Caco-2 (cell line): ENCODE data around the gene AHCYL2. TPM values are rescaled to one million over a fixed set of nuclear protein-coding genes. Genes with fewer than 3 reads are reported as not detected.
A peak's percentile ranks its signal among the peaks of the same experiment; 100 is the strongest.
"Not testable (repeated sequence)": the region's sequence is repeated elsewhere in the genome, so short reads cannot be mapped to it uniquely, and the experiment has no call there.

ENCODE experiments used
- BruUV-seq: library from RNA; stranded (reverse); fragments of 400-500 nt; replicated peaks from 2 replicates; lab custom pipeline; 2021; lab: Mats Ljungman, UMichigan
- CTCF ChIA-PET: fragments of 300-600 bp; sonication (Branson Sonifier 250); formaldehyde crosslinking; loops from one replicate; lab custom pipeline; 2022; ENCODE audit warnings: antibody characterized with exemption; lab: Charles Lee
- POLR2A ChIA-PET: fragments of 300-600 bp; sonication (Branson Sonifier 250); formaldehyde crosslinking; loops from one replicate; lab custom pipeline; 2022; ENCODE audit warnings: antibody characterized with exemption; lab: Charles Lee
- DNase-seq, 2 experiments: peaks; one replicate each; pipeline versions ENCODE4 v3.0.0 to v3.0.0-alpha.2; 2020 to 2022
- H3K27me3 ChIP-seq: replicated peaks from 2 replicates; pipeline ENCODE4 v1.6.0; 2011; ENCODE audit warnings: low read length; ENCODE audit not compliant: control insufficient read depth, insufficient read depth
- H3K36me3 ChIP-seq: 2 replicates; pipeline ENCODE4 v1.5.1; 2011; ENCODE audit warnings: low read length; ENCODE audit not compliant: control insufficient read depth, insufficient read depth
- H3K4me1 ChIP-seq: fragments of 250-450 bp; sonication (Bioruptor Pico); 2 replicates; pipeline ENCODE4 v1.5.1; 2020; ENCODE audit warnings: mild to moderate bottlenecking
- H3K4me3 ChIP-seq: 2 replicates; pipeline ENCODE4 v1.5.1; 2011; ENCODE audit warnings: low read depth, mild to moderate bottlenecking, control low read depth, low read length
- H3K9me3 ChIP-seq: fragments of 250-450 bp; sonication (Bioruptor Pico); 2 replicates; pipeline ENCODE4 v1.5.1; 2020; ENCODE audit warnings: mild to moderate bottlenecking, moderate library complexity
- H3K27ac Mint-ChIP-seq: one replicate; pipeline ENCODE4 v1.8.0; 2022; ENCODE audit warnings: mixed read lengths; ENCODE audit not compliant: unreplicated experiment
- H3K27me3 Mint-ChIP-seq: one replicate; pipeline ENCODE4 v1.8.0; 2022; ENCODE audit warnings: mixed read lengths; ENCODE audit not compliant: insufficient read depth, unreplicated experiment
- H3K36me3 Mint-ChIP-seq: one replicate; pipeline ENCODE4 v1.8.0; 2022; ENCODE audit warnings: mild to moderate bottlenecking, mixed read lengths; ENCODE audit not compliant: insufficient read depth, unreplicated experiment
- H3K4me1 Mint-ChIP-seq: one replicate; pipeline ENCODE4 v1.8.0; 2022; ENCODE audit warnings: low read depth, mixed read lengths; ENCODE audit not compliant: unreplicated experiment
- H3K4me3 Mint-ChIP-seq: one replicate; pipeline ENCODE4 v1.8.0; 2022; ENCODE audit warnings: mild to moderate bottlenecking, moderate library complexity, mixed read lengths; ENCODE audit not compliant: unreplicated experiment
- H3K9me3 Mint-ChIP-seq: one replicate; pipeline ENCODE4 v1.8.0; 2022; ENCODE audit warnings: mixed read lengths; ENCODE audit not compliant: unreplicated experiment
- CTCF ChIP-seq, 2 experiments: fragments of 200-600 bp in 1 of 2; IDR thresholded peaks; 1 replicate in 1 of 2; 2 replicates in 1 of 2; pipeline versions ENCODE4 v1.5.1 to v1.8.0; 2011 to 2022; ENCODE audit warnings: antibody characterized with exemption in 1 of 2, control low read depth in 1 of 2, inconsistent platforms in 1 of 2, low read depth in 1 of 2, low read length in 1 of 2, mild to moderate bottlenecking in 1 of 2, moderate library complexity in 1 of 2; ENCODE audit not compliant: insufficient read depth in 1 of 2, severe bottlenecking in 1 of 2, unreplicated experiment in 1 of 2
- intact Hi-C: fragments of 100-400 bp; cut with micrococcal nuclease; formaldehyde crosslinking; loops from one replicate; pipeline ENCODE4 v1.10.0; 2022; ENCODE audit not compliant: unreplicated experiment
- total RNA-seq: library from RNA; stranded (reverse); gene quantifications from 2 replicates; pipeline ENCODE4 v1.2.3, GENCODE V29; 2022

The AHCYL2 gene
- total RNA-seq, 1 experiment from 2014 or later, result 15.8 TPM

DNA sequence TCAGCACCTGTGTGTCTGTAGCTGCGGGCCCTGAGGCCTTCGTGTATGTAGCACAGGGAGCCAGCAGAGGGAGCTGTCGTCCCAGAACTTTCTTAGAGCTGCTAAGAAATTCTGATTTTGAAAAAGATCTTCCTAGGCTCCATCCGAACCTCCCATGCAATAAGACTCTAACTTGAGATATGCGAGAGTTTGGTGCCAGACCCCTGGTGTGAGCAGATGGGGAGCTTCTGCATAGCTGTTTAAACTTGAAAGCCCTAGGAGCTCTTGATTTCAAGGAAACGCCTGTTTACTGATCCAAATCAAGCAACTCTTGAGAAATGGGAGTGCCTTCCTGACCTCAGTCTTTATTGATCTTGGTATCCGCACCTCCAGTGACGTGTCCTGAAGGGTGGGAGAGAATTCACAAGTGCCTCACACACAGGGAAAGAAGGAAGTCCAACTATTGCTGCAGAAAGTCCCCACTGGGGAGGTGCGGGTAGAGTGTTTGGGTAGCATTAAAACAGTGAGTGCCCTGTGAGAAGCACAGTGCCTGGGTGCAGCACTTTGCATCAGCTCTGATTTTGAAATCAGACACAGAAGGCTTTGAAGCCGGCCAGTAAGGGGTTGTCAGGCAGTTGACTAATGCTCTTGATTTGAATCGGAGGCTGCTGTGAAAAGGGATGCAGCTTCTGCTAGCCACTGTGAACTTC, 143.0 kb downstream of the AHCYL2 start:
- BruUV-seq, result no TSS peak
- H3K27me3 ChIP-seq, result no peaks in the 10 kb centered on the region
- Mint-ChIP-seq H3K36me3 (no peaks in the 10 kb centered on the region), H3K4me3 (peak overlapping the region; percentile 44), H3K9me3 (no peaks in the 10 kb centered on the region), H3K27me3 (no peaks in the 10 kb centered on the region), H3K27ac (no peak overlapping the region), H3K4me1 (peaks cover 13% of the 10 kb centered on the region)
- no peak overlapping the region for H3K4me3 ChIP-seq
- no peaks in the 10 kb centered on the region for H3K36me3 ChIP-seq
- intact Hi-C loops, result loop anchor here (1.0 to 10.0 kb wide), 6 partner anchors 67 to 457 kb away; partner anchors contain the start of gene STRIP2
- H3K9me3 ChIP-seq, result no peaks in the 10 kb centered on the region
- POLR2A ChIA-PET, result interaction anchor here (1.4 kb wide), 1 partner anchor 8 kb away, joined by 6 read pairs; no protein-coding TSS in a partner anchor
- peak; percentile 71 to 77 for DNase-seq
- CTCF ChIA-PET, result interaction anchor here (0.6 to 2.4 kb wide), 21 partner anchors 9 to 587 kb away, joined by 3 to 49 read pairs (median 3); partner anchors contain the start of genes AHCYL2 and STRIP2
- peak; percentile 88 to 94 for TF ChIP-seq CTCF (IDR thresholded peaks at IDR 0.05; ENCODE audit: insufficient read depth in 1 of 2, low read depth in 1 of 2, low read length in 1 of 2, severe bottlenecking in 1 of 2, unreplicated experiment in 1 of 2)
- no peaks in the 10 kb centered on the region for H3K4me1 ChIP-seq

GRCh38 chr7:129368389-129368986, 143.7 kb downstream of the AHCYL2 start:
- H3K4me3 ChIP-seq, result no peak overlapping the region

DNA sequence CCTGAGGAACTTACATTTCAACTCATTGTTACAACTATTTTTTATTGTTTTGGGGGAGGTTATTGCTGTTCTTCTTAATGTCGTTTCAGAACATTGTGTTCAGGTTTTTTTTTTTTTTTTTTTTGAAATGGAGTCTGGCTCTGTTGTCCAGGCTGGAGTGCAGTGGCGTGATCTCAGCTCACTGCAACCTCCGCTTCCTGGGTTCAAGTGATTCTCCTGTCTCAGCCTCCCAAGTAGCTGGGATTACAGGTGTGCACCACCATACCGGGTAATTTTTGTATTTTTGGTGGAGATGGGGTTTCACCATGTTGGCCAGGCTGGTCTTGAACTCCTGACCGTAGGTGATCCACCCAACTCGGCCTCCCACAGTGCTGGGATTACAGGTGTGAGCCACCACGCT, 144.6 kb downstream of the AHCYL2 start:
- H3K4me1 ChIP-seq, H3K36me3 ChIP-seq, H3K4me3 ChIP-seq, H3K36me3 Mint-ChIP-seq, BruUV-seq, H3K9me3 ChIP-seq, DNase-seq, CTCF ChIA-PET, POLR2A ChIA-PET, H3K27me3 Mint-ChIP-seq, H3K9me3 Mint-ChIP-seq, H3K4me3 Mint-ChIP-seq, H3K27ac Mint-ChIP-seq, H3K27me3 ChIP-seq: not testable (repeated sequence)
- intact Hi-C loops, result loop anchor here (10.0 kb wide), 1 partner anchor 455 kb away; no protein-coding TSS in a partner anchor
- peaks cover 13% of the 10 kb centered on the region for H3K4me1 Mint-ChIP-seq

More at GRCh38 chr7:129368389-129368986, 143.7 kb downstream of the AHCYL2 start:
- Mint-ChIP-seq H3K36me3 (no peaks in the 10 kb centered on the region), H3K9me3 (no peaks in the 10 kb centered on the region), H3K27me3 (no peaks in the 10 kb centered on the region), H3K4me3 (no peak overlapping the region), H3K4me1 (peaks cover 13% of the 10 kb centered on the region), H3K27ac (no peak overlapping the region)
- no peak for TF ChIP-seq CTCF (IDR thresholded peaks at IDR 0.05; ENCODE audit: insufficient read depth in 1 of 2, low read depth in 1 of 2, low read length in 1 of 2, severe bottlenecking in 1 of 2, unreplicated experiment in 1 of 2)
- ChIA-PET POLR2A (interaction anchor here (0.6 to 1.4 kb wide), 2 partner anchors 8 to 243 kb away, joined by 6 to 13 read pairs; no protein-coding TSS in a partner anchor), CTCF (interaction anchor here (0.9 to 2.4 kb wide), 9 partner anchors 10 to 580 kb away, joined by 3 to 49 read pairs (median 6); partner anchors contain the start of gene STRIP2)
- BruUV-seq, result TSS peak; percentile 48
- intact Hi-C loops, result loop anchor here (10.0 kb wide), 1 partner anchor 456 kb away; no protein-coding TSS in a partner anchor
- Histone ChIP-seq H3K36me3 (no peaks in the 10 kb centered on the region), H3K27me3 (no peaks in the 10 kb centered on the region), H3K9me3 (no peaks in the 10 kb centered on the region), H3K4me1 (no peaks in the 10 kb centered on the region)
- DNase-seq, result no peak
